Gastroesophageal sphincter (tissue), 3 donors: Measurements from ENCODE around the gene EEF2K.

Experiments
- POLR2A ChIP-seq, 2 donors: fragments of 450-650 bp; IDR thresholded peaks; one replicate each; pipeline ENCODE4 v1.6.1; 2017; ENCODE audit warnings: antibody characterized with exemption in 2 of 2, mild to moderate bottlenecking in 2 of 2, moderate library complexity in 1 of 2
- TF ChIP-seq, protein P1 (sequence below), 4 experiments: fragments of 200-600 bp in 2 of 4; fragments of 450-650 bp in 2 of 4; sonication (generic) in 1 of 4; IDR thresholded peaks; one replicate each; pipeline ENCODE4 v1.5.1; 2017 to 2019; ENCODE audit warnings: antibody characterized with exemption in 4 of 4, mild to moderate bottlenecking in 2 of 4, moderate library complexity in 2 of 4

- TF ChIP-seq, protein P1, sequence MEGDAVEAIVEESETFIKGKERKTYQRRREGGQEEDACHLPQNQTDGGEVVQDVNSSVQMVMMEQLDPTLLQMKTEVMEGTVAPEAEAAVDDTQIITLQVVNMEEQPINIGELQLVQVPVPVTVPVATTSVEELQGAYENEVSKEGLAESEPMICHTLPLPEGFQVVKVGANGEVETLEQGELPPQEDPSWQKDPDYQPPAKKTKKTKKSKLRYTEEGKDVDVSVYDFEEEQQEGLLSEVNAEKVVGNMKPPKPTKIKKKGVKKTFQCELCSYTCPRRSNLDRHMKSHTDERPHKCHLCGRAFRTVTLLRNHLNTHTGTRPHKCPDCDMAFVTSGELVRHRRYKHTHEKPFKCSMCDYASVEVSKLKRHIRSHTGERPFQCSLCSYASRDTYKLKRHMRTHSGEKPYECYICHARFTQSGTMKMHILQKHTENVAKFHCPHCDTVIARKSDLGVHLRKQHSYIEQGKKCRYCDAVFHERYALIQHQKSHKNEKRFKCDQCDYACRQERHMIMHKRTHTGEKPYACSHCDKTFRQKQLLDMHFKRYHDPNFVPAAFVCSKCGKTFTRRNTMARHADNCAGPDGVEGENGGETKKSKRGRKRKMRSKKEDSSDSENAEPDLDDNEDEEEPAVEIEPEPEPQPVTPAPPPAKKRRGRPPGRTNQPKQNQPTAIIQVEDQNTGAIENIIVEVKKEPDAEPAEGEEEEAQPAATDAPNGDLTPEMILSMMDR (IDR thresholded peaks at IDR 0.05): no peak
- no peak for TF ChIP-seq POLR2A (IDR thresholded peaks at IDR 0.05)
Measured at GRCh38 chr16:22323173-22323958, 117.3 kb downstream of the EEF2K start.
